Type B pancreatic cell (in vitro differentiated cells): ENCODE data around the gene ACMSD. TPM values are rescaled to one million over a fixed set of nuclear protein-coding genes. Genes with fewer than 3 reads are reported as not detected.

ENCODE experiments used
- DNase-seq: peaks from one replicate; pipeline ENCODE4 v3.0.0; 2021; ENCODE audit warnings: mixed read lengths; ENCODE audit not compliant: unreplicated experiment; ENCODE audit errors: extremely low spot score
- H3K27ac Mint-ChIP-seq: 2 replicates; pipeline ENCODE4 v1.8.0; 2021; ENCODE audit warnings: mild to moderate bottlenecking, mixed read lengths
- H3K27me3 Mint-ChIP-seq: 2 replicates; pipeline ENCODE4 v1.8.0; 2021; ENCODE audit warnings: mixed read lengths
- H3K36me3 Mint-ChIP-seq: 2 replicates; pipeline ENCODE4 v1.8.0; 2021; ENCODE audit warnings: mixed read lengths
- H3K4me1 Mint-ChIP-seq: one replicate; pipeline ENCODE4 v1.8.0; 2021; ENCODE audit warnings: mixed read lengths; ENCODE audit not compliant: unreplicated experiment
- H3K4me3 Mint-ChIP-seq: 2 replicates; pipeline ENCODE4 v1.8.0; 2021; ENCODE audit warnings: mild to moderate bottlenecking, mixed read lengths
- H3K9me3 Mint-ChIP-seq: 2 replicates; pipeline ENCODE4 v1.8.0; 2021; ENCODE audit warnings: mixed read lengths
- CTCF ChIP-seq: fragments of 200-600 bp; sonication (generic); conservative IDR thresholded peaks from 2 replicates; pipeline ENCODE4 v1.5.0; 2021; ENCODE audit warnings: antibody characterized with exemption, mild to moderate bottlenecking
- total RNA-seq: library from RNA; stranded (reverse); gene quantifications from 2 replicates; pipeline ENCODE4 v1.2.1, GENCODE V29; 2021; ENCODE audit warnings: low replicate concordance

Gene ACMSD
- total RNA-seq, 1 donor from 2014 or later = not detected

GRCh38 chr2:134863446-134863845 lies 25.0 kb downstream of the ACMSD start:
- no peak for DNase-seq
- no peak overlapping the region for H3K27ac Mint-ChIP-seq
- H3K4me1 Mint-ChIP-seq = no peaks in the 10 kb centered on the region
- no peaks in the 10 kb centered on the region for H3K27me3 Mint-ChIP-seq
- no peak for TF ChIP-seq CTCF
- H3K4me3 Mint-ChIP-seq = no peak overlapping the region
- no peaks in the 10 kb centered on the region for H3K36me3 Mint-ChIP-seq
- H3K9me3 Mint-ChIP-seq = no peaks in the 10 kb centered on the region

- no peak for DNase-seq
- Mint-ChIP-seq H3K4me3 (no peak overlapping the region), H3K9me3 (no peaks in the 10 kb centered on the region), H3K27ac (no peak overlapping the region), H3K4me1 (no peaks in the 10 kb centered on the region), H3K36me3 (no peaks in the 10 kb centered on the region), H3K27me3 (no peaks in the 10 kb centered on the region)
- no peak for TF ChIP-seq CTCF
Measured at GRCh38 chr2:134865067-134865787, 26.8 kb downstream of the ACMSD start.

DNA sequence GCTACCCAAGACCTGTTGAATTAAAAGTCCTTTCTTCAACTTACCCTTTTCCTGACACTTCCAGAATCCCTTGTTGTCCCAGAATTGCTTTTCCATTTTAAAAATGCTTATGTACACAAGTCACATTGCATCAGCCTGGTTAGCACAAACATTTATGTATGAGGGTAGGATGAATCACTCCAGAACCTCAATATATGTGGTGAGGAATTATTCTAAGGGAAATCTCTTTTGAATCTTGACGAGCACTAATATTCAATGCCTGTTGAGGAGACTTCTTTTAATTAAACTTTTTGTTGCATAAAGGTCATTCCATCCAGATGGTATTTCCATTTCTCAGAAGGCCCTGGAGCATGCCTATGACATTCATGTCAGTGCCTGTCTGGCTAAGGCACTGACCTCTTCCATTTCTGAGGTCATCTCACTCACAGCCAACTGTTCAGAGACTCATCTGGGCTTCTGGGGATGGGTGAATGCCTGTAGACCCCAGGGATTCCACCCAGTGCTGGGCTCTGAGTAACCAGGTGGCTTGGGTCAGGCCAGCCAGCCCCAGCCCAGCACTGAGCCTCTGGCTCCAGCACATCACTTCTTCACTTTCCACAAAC lies 28.2 kb downstream of the ACMSD start:
- no peak overlapping the region for H3K27ac Mint-ChIP-seq
- no peaks in the 10 kb centered on the region for H3K9me3 Mint-ChIP-seq
- H3K4me3 Mint-ChIP-seq = no peak overlapping the region
- TF ChIP-seq CTCF = no peak
- no peaks in the 10 kb centered on the region for H3K4me1 Mint-ChIP-seq
- no peak for DNase-seq
- H3K27me3 Mint-ChIP-seq = no peaks in the 10 kb centered on the region
- no peaks in the 10 kb centered on the region for H3K36me3 Mint-ChIP-seq

- H3K4me3 Mint-ChIP-seq = no peak overlapping the region
- no peak for TF ChIP-seq CTCF
- H3K9me3 Mint-ChIP-seq = no peaks in the 10 kb centered on the region
- H3K27me3 Mint-ChIP-seq = no peaks in the 10 kb centered on the region
- H3K36me3 Mint-ChIP-seq = no peaks in the 10 kb centered on the region
- H3K4me1 Mint-ChIP-seq = no peaks in the 10 kb centered on the region
- no peak overlapping the region for H3K27ac Mint-ChIP-seq
- no peak for DNase-seq
Measured at GRCh38 chr2:134869946-134870736, 31.7 kb downstream of the ACMSD start.

DNA sequence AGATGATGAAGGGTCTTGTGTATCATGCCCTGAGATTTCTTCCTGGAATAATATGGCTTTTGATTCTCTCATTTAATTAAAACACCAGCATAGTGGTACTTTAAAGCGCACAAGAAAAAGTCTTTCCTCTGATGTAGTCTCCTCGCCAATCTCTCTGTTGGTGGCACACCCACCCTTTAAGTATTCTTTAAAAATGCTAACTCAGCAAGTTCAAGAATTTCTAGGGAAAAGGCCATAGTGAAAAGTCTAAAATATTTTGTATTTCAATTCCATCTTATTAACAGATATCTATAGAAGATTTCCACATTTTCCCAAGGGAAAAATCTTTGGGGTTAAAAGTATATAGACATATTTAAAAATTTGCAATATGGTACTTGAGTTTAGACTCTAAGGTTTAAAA lies 34.7 kb downstream of the ACMSD start:
- Mint-ChIP-seq H3K27me3 (no peaks in the 10 kb centered on the region), H3K4me3 (no peak overlapping the region), H3K27ac (no peak overlapping the region), H3K4me1 (no peaks in the 10 kb centered on the region), H3K36me3 (no peaks in the 10 kb centered on the region), H3K9me3 (no peaks in the 10 kb centered on the region)
- DNase-seq = no peak
- TF ChIP-seq CTCF = no peak
